Mononuclear cell (primary cell): Measurements from ENCODE around the gene RNF182. TPM values are rescaled to one million over a fixed set of nuclear protein-coding genes. Genes with fewer than 3 reads are reported as not detected.
"Not testable (repeated sequence)": the region's sequence is repeated elsewhere in the genome, so short reads cannot be mapped to it uniquely, and the experiment has no call there.

ENCODE experiments used
- H3K27me3 ChIP-seq: 2 replicates; pipeline ENCODE4 v1.6.0; 2011; ENCODE audit warnings: low read length, control low read depth; ENCODE audit not compliant: insufficient read depth
- H3K4me1 ChIP-seq: 2 replicates; pipeline ENCODE4 v1.5.1; 2011; ENCODE audit warnings: mild to moderate bottlenecking, low read length, control low read depth; ENCODE audit not compliant: insufficient read depth
- H3K4me3 ChIP-seq: 2 replicates; pipeline ENCODE4 v1.5.1; 2011; ENCODE audit warnings: mild to moderate bottlenecking, low read length, moderate library complexity
- H3K9me3 ChIP-seq: 2 replicates; pipeline ENCODE4 v1.5.1; 2011; ENCODE audit warnings: low read depth, mild to moderate bottlenecking, control low read depth, low read length
- total RNA-seq: library from RNA; depleted of rRNA; stranded (reverse); fragments of >200 nt; gene quantifications from one replicate; pipeline ENCODE4 v1.2.3, GENCODE V29; 2012

Gene RNF182
- total RNA-seq, 1 donor: not detected

DNA sequence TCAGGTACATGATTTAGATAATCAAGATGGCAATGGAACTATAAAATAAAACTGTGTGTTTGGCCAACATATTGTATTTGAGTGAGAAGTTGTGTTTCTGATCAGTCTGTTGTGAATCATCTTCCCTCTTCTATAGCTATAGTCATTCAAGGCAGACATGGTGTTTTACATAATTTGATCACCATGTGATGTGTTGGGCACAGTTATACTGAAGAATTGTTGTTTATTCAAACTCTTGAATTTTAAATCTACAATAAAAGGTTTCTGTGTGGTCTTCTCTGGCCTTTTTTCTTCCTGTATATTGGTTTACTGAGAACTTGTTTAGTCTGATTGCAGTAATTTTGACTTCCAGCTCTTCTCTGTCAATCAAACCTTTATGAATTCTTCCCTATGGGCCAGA is 4.4 kb downstream of the RNF182 start:
- Histone ChIP-seq H3K4me3 (no peak overlapping the region), H3K9me3 (peaks cover 10% of the 10 kb centered on the region), H3K27me3 (peaks cover 74% of the 10 kb centered on the region), H3K4me1 (peaks cover 14% of the 10 kb centered on the region)

DNA sequence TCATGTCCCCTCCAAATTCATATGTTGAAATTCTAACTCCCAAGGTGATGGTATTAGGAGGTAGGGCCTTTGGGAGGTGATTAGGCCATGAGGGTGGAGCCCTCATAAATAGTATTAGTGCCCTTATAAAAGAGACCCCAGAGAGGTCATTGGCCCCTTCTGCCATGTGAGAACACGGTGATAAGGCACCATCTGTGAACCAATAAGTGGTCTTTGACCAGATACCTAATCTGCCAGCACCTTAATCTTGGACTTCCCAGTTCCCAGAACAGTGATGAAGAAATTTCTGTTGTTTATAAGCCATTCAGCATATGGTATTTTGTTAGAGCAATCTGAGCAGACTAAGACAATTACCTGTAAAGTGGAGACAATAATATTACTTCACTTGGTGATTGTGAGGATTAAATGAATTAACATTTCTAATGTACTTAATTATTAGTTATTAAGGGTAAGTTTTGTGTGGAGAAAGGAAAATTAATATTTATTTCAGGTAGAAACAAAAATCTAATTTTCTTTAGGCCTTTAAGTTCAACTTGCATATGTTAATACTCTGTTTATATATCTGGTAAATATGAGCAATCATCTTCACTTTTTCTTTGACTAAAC is 7.1 kb downstream of the RNF182 start:
- Histone ChIP-seq H3K4me3 (no peak overlapping the region), H3K27me3 (peaks cover 50% of the 10 kb centered on the region), H3K9me3 (peaks cover 8% of the 10 kb centered on the region)

DNA sequence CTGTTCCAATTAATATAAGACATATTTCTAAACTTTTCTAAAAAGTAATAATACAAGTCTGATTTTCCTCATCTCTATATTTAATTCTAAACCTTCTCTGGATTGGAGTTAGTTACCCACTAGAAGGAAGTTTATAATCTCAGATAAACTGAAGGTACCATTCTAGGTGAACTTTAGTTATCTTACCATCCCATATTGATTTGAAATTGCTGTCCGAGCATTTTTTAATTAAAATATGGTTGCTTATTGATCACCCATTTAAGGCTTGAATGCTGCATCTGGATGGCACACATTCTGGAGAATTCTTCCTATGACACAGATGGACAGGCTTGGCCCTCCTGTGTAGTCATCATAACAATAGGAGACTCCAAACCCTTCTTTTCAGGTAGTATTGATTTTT is 8.0 kb downstream of the RNF182 start:
- peaks cover 41% of the 10 kb centered on the region for H3K27me3 ChIP-seq
- no peaks in the 10 kb centered on the region for H3K9me3 ChIP-seq
- H3K4me3 ChIP-seq: no peak overlapping the region

More for the DNA sequence above, 7.1 kb downstream of the RNF182 start:
- no peaks in the 10 kb centered on the region for H3K4me1 ChIP-seq

DNA sequence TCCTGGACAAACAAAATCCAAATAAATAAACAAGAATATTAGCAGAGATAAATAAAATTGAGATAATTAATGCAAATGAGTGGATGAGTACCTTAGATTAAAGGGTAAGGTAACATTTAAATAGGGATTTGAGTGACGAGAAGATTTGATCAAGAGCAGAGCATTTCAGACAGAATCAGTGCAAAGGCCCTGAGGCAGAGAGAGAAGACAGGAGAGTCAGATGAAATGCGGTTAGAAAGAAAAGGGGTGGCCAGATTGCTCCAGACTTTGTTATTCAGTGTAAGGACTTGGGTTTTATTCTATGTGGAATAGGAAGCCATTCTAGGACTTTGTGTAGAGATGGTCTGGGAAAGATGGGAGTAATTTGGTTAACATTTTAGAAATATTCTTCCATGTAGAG is 10.0 kb downstream of the RNF182 start:
- no peaks in the 10 kb centered on the region for H3K9me3 ChIP-seq

More for the DNA sequence above, 8.0 kb downstream of the RNF182 start:
- no peaks in the 10 kb centered on the region for H3K4me1 ChIP-seq

DNA sequence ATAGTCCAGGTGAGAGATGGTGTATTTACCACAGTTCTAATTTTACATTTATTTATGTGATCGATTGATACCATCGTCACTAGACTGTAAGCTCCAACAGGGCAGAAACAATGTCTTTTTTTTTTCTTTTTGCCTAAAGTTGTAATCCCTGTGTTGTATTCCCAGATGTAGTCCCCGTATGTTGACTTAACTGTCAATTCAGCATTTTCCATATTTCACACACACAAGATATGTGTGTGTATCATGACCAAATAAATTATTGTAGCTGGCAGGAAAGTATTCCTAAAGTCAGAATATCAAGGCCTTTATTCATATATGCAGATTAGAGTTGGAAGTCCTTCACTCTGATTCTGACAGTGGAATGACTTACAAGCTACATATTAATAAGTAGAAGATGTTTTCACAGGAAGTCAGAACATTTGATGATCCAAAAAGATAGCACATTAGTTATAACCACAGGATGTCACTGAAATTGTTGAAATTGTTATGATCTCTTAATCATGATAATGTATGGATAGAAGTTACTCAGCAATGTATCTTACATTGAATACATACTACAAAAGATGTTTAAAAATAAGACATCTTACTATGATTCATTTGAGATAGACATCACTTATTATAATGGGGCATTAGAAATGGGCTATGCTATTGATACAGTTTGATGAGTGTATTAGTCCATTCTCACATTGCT is 10.6 kb downstream of the RNF182 start:
- Histone ChIP-seq H3K27me3 (peaks cover 16% of the 10 kb centered on the region), H3K9me3 (no peaks in the 10 kb centered on the region), H3K4me1 (no peaks in the 10 kb centered on the region), H3K4me3 (no peak overlapping the region)

More for the DNA sequence above, 10.0 kb downstream of the RNF182 start:
- Histone ChIP-seq H3K4me1 (no peaks in the 10 kb centered on the region), H3K4me3 (no peak overlapping the region), H3K27me3 (peaks cover 21% of the 10 kb centered on the region)

DNA sequence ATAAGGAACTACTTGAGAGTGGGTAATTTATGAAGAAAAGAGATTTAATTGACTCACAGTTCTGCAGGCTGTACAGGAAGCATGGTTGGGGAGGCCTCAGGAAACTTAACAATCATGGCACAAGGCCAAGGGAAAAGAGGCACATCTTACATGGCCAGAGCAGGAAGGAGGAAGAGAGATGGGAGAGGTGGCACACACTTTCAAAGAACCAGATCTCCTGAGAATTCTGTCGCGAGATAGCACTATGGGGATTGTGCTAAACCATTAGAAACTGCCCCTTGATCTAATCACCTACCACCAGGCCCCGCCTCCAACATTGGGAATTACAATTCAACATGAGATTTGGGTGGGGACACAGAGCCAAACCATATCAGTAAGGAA is 11.1 kb downstream of the RNF182 start:
- not testable (repeated sequence) for H3K9me3 ChIP-seq, H3K4me1 ChIP-seq, H3K4me3 ChIP-seq
- peaks cover 12% of the 10 kb centered on the region for H3K27me3 ChIP-seq

DNA sequence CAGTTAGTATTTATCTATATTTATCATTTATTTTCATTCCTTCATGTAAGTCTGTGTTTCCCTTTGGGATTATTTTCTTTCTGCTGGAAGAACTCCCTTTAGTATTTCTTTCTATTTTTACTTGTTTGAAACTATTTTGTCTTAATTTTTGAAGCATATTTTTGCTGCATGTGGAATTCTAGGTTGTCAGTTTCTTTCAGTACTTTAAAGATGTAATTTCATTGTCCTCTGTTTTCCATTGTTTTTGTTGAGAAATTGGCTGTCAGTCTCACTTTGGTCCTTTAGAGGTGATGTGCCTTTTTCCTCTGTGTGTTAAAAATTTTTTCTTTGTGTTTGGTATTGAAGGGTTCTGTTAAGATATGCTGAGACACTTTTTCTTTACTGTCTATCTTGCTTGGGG is 17.1 kb downstream of the RNF182 start:
- Histone ChIP-seq H3K4me3 (no peak overlapping the region), H3K4me1 (no peaks in the 10 kb centered on the region), H3K27me3 (peaks cover 2% of the 10 kb centered on the region), H3K9me3 (no peaks in the 10 kb centered on the region)

DNA sequence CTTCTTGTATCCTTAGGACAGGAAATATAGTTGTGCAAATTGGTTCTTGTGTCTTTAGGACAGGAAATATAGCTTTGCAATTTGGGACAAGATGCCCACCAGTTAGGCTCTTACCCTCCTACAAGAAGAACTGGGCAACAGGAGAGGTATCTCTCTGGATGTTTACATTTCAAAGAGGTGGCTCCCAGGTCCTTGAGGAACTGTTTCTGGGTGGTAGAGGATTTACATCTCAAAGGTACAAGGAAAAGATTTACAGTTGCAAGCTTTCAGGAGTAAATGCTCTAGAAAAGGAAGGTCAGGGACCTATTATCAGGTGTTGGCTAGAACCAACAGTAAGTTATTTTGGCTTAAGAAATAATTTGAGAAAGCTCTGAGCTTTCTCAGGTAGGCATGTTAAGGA is 19.2 kb downstream of the RNF182 start:
- Histone ChIP-seq H3K27me3 (peaks cover 2% of the 10 kb centered on the region), H3K9me3 (peaks cover 6% of the 10 kb centered on the region), H3K4me3 (no peak overlapping the region)

DNA sequence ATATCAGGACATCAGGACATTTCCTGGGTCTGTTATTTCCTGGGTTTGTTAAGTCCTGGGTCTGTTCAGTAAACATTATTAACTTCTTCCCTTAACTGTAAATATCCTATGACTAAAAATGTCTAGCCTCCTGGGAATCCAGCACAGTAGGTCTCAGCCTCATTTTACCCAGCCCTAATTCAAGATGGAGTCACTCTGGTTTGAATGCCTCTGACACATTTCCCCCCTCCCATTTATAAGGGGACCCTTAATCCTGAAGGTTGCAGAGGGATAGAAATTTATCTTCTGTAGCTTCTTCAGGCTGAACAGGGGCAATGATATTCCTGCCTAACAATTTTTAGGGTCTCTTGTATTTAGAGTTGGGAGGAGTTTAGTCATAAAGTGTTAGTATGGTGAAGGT is 21.8 kb downstream of the RNF182 start:
- H3K27me3 ChIP-seq: no peaks in the 10 kb centered on the region
- no peak overlapping the region for H3K4me3 ChIP-seq
- peaks cover 6% of the 10 kb centered on the region for H3K9me3 ChIP-seq
- H3K4me1 ChIP-seq: no peaks in the 10 kb centered on the region

More for the DNA sequence above, 19.2 kb downstream of the RNF182 start:
- no peaks in the 10 kb centered on the region for H3K4me1 ChIP-seq

DNA sequence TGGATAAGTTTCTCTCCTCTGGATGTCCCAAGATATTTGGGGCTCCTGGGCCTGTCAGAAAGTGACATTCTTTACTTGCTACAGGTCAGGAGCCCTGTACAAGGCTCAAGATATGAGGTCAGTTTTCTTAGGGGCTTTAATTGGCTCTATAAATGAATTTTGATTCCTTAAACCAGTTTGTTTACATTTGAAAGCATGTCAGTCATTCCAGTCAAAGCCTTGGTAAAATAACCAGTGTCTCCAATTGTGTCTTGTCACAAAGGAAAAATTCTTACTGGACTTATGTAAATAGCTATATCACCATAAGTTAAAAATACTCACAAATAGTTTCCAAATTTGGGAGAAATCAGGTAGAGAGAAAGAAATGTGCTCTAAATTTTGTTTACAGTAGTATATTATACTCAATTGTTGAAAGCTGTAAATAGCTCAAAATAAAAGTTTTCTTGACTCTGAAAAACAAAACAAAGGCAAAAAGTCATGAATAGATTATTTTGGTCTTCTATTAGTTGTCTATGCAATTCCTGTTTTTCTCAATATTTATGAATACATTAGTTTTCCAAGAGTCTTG is 22.9 kb downstream of the RNF182 start:
- no peaks in the 10 kb centered on the region for H3K4me1 ChIP-seq
- no peaks in the 10 kb centered on the region for H3K27me3 ChIP-seq
- peaks cover 6% of the 10 kb centered on the region for H3K9me3 ChIP-seq
- no peak overlapping the region for H3K4me3 ChIP-seq

DNA sequence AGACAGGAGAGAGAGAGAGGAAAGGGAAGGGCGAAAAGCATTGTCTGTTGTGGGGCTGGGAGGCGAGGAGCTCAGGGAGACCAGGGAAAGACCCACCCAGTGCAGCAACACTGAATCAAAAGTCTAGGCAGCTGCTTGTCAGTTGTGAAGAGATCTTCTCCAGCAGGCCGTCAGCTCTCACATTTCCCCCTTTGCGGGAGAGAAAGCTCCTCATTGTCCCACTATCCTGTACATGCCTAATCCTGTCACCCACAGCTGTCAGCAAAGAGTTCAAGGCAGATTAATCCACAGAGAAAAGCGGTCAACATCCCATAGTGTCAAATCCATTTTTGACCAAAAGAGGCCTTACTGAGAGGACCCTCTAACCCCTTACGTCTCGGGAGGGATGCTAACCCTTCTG is 27.3 kb downstream of the RNF182 start:
- Histone ChIP-seq H3K4me3 (no peak overlapping the region), H3K27me3 (no peaks in the 10 kb centered on the region), H3K4me1 (no peaks in the 10 kb centered on the region), H3K9me3 (peaks cover 6% of the 10 kb centered on the region)

DNA sequence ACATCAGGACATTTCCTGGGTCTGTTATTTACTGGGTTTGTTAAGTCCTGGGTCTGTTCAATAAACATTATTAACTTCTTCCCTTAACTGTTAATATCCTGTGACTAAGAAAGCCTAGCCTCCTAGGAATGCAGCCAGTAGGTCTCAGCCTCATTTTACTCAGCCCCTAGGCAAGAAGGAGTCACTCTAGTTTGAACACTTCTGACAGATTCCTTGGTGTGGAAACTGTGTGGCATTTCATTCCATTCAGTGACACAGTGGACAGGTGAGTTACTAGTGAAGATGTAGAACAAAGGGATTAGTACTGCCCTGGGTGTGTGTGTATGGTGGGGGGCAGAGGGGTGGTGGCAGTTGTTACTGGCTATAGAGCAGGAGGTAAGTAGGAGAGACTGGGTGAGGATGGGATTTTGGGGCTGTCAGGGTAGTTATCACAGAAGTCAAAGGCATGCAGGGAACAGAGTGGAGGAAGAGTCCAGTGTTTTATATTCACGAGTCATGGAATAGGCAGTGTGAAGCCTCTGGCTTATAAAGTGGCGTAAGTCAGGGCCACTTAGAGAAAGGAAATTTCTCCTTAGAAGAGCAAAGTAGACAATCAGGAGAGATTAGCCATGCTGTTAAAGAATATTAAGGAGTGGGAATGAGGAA is 28.4 kb downstream of the RNF182 start:
- H3K27me3 ChIP-seq: no peaks in the 10 kb centered on the region
- H3K4me1 ChIP-seq: no peaks in the 10 kb centered on the region
- peaks cover 1% of the 10 kb centered on the region for H3K9me3 ChIP-seq
- H3K4me3 ChIP-seq: no peak overlapping the region

DNA sequence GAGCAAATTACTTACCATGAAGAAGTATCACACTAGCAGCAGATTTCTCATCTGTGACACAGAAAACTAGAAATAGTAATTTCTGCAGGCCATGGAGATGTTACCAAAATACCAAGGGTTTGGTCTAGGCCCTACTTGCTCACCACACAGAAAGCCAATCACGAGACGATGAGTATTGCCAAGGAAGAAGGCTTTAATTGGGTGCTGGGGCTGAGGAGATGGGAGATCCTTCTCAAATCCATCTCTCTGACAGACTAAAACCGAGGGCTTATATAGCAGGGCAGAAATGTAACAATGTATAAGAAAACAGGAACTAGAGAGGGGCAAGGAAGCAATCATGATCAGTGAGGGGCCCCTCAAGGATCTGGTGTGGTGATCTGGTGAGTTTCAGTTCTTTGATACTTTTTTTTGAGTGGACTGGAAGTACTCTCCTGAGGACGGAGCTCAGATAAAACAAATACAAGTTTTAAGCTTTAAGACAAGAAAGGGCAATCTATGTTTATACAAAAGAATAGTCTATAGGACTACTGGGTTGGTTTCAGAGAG is 40.9 kb downstream of the RNF182 start:
- no peak overlapping the region for H3K4me3 ChIP-seq
- H3K4me1 ChIP-seq: no peaks in the 10 kb centered on the region
- no peaks in the 10 kb centered on the region for H3K9me3 ChIP-seq
- H3K27me3 ChIP-seq: peaks cover 12% of the 10 kb centered on the region

DNA sequence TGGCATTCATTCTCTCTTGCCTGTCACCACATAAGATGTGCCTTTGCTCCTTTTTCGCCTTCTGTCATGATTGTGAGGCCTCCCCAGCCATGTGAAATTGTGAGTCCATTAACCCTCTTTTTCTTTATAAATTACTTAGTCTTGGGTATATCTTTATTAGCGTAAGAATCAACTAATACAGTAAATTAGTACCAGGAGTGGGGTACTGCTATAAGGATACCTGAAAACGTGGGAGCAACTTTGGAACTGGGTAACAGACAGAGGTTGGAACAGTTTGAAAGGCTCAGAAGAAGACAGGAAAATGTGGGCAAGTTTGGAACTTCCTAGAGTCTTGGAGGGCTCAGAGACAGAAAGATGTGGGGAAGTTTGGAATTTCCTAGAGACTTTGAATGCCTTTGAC is 46.6 kb downstream of the RNF182 start:
- Histone ChIP-seq H3K27me3 (peaks cover 6% of the 10 kb centered on the region), H3K4me1 (no peaks in the 10 kb centered on the region)

DNA sequence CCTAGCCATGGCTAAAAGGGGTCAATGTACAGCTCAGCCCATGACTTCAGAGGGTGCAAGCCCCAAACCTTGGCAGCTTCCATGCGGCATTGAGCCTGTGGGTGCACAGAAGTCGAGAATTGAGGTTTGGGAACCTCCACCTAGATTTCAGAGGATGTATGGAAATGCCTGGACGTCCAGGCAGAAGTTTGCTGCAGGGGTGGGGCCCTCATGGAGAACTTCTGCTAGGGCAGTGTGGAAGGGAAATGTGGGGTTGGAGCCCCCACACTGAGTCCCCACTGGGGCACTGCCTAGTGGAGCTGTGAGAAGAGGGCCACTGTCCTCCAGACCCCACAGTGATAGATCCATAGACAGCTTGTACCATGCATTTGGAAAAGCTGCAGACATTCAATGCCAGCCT is 47.9 kb downstream of the RNF182 start:
- not testable (repeated sequence) for H3K4me1 ChIP-seq, H3K4me3 ChIP-seq, H3K9me3 ChIP-seq, H3K27me3 ChIP-seq

More for the DNA sequence above, 46.6 kb downstream of the RNF182 start:
- no peak overlapping the region for H3K4me3 ChIP-seq
- peaks cover 9% of the 10 kb centered on the region for H3K9me3 ChIP-seq
